GM12801 (cell line): ENCODE results near the gene FAM13C.

Experiments
- CTCF ChIP-seq: IDR thresholded peaks from one replicate; pipeline ENCODE4 v1.5.1; 2011; ENCODE audit warnings: control low read depth; ENCODE audit not compliant: insufficient read length; ENCODE audit errors: extremely low read depth

Gene FAM13C

GRCh38 chr10:59374916-59375315, 12.6 kb upstream of the FAM13C start:
- TF ChIP-seq CTCF: no peak

GRCh38 chr10:59373071-59373470, 10.7 kb upstream of the FAM13C start:
- TF ChIP-seq CTCF: no peak

- no peak for TF ChIP-seq CTCF
Observed at GRCh38 chr10:59372543-59372942, 10.2 kb upstream of the FAM13C start.

GRCh38 chr10:59366290-59366689, 3.9 kb upstream of the FAM13C start:
- no peak for TF ChIP-seq CTCF

GRCh38 chr10:59363446-59363958, 1.2 kb upstream of the FAM13C start:
- TF ChIP-seq CTCF: no peak

GRCh38 chr10:59362959-59363381, 621 bp upstream of the FAM13C start:
- TF ChIP-seq CTCF: no peak

GRCh38 chr10:59361663-59362143, 646 bp downstream of the FAM13C start:
- no peak for TF ChIP-seq CTCF
